ENCODE measurements around the gene CD99.
"Not testable (repeated sequence)": the region's sequence is repeated elsewhere in the genome, so short reads cannot be mapped to it uniquely, and the experiment has no call there.

The CD99 gene

GRCh38 chrX:2756548-2756947, 65.5 kb downstream of the CD99 start (continued):
- TF ChIP-seq ZNF114 (tag by site-specific recombination; IDR thresholded peaks at IDR 0.05) (no peak), ZNF580 (tag by site-specific recombination; IDR thresholded peaks at IDR 0.05) (no peak), ZNF837 (tag by site-specific recombination; IDR thresholded peaks at IDR 0.05) (no peak), ZNF324 (tag by site-specific recombination; IDR thresholded peaks at IDR 0.05) (no peak), ZNF654 (tag by site-specific recombination; IDR thresholded peaks at IDR 0.05; ENCODE audit: low read depth) (no peak), GLI2 (tag by site-specific recombination; IDR thresholded peaks at IDR 0.05; ENCODE audit: borderline replicate concordance, low read depth) (no peak), REPIN1 (tag by site-specific recombination; IDR thresholded peaks at IDR 0.05; ENCODE audit: low read depth) (no peak), ZNF292 (tag by site-specific recombination; IDR thresholded peaks at IDR 0.05; ENCODE audit: borderline replicate concordance, low read depth) (no peak), KLF16 (tag by site-specific recombination; IDR thresholded peaks at IDR 0.05) (no peak), INSM2 (tag by site-specific recombination; IDR thresholded peaks at IDR 0.05) (no peak)

- CTCF ChIA-PET: no interaction called here
- POLR2A ChIA-PET: no interaction called here
- no peak overlapping the region for H3K27ac ChIP-seq (ENCODE audit: extremely low read depth, low read depth, low read length)
Measured at GRCh38 chrX:2761246-2761645, 70.2 kb downstream of the CD99 start.

GRCh38 chrX:2762671-2763070, 71.6 kb downstream of the CD99 start:
- POLR2A ChIA-PET; H3K27ac ChIP-seq (ENCODE audit: extremely low read depth, low read depth, low read length); H3K36me3 ChIP-seq (ENCODE audit: control insufficient read depth in 2 of 2, insufficient read depth in 1 of 2, low read length in 2 of 2); H3K4me1 ChIP-seq (ENCODE audit: control insufficient read depth, insufficient read depth, low read length); H3K9me3 ChIP-seq (ENCODE audit: control insufficient read depth, insufficient read depth, low read depth, low read length); H3K4me3 ChIP-seq (ENCODE audit: low read depth, low read length); CTCF ChIA-PET: not testable (repeated sequence)

More at GRCh38 chrX:2761246-2761645, 70.2 kb downstream of the CD99 start:
- Histone ChIP-seq H3K4me3 (ENCODE audit: low read depth, low read length) (no peak overlapping the region), H3K4me1 (ENCODE audit: control insufficient read depth, insufficient read depth, low read length) (no peaks in the 10 kb centered on the region), H3K36me3 (ENCODE audit: control insufficient read depth in 2 of 2, insufficient read depth in 1 of 2, low read length in 2 of 2) (no peaks in the 10 kb centered on the region), H3K9me3 (ENCODE audit: control insufficient read depth, insufficient read depth, low read depth, low read length) (no peaks in the 10 kb centered on the region)
- TF ChIP-seq ZNF280C (tag by site-specific recombination; IDR thresholded peaks at IDR 0.05) (no peak), ZNF555 (tag by site-specific recombination; conservative IDR thresholded peaks at IDR 0.05) (no peak), ZNF654 (tag by site-specific recombination; IDR thresholded peaks at IDR 0.05; ENCODE audit: low read depth) (no peak), SALL2 (tag by site-specific recombination; IDR thresholded peaks at IDR 0.05; ENCODE audit: borderline replicate concordance) (no peak), ZNF76 (tag by site-specific recombination; IDR thresholded peaks at IDR 0.05; ENCODE audit: borderline replicate concordance, low read depth) (no peak), ZNF19 (tag by site-specific recombination; IDR thresholded peaks at IDR 0.05; ENCODE audit: low read depth) (no peak), BCL6B (tag by site-specific recombination; IDR thresholded peaks at IDR 0.05) (no peak), ZNF433 (tag by site-specific recombination; IDR thresholded peaks at IDR 0.05; ENCODE audit: low read depth) (no peak), ZSCAN30 (tag by site-specific recombination; IDR thresholded peaks at IDR 0.05) (no peak), HIC1 (tag by site-specific recombination; IDR thresholded peaks at IDR 0.05) (no peak), WT1 (tag by site-specific recombination; IDR thresholded peaks at IDR 0.05) (no peak), ZIC2 (tag by site-specific recombination; IDR thresholded peaks at IDR 0.05) (no peak), ZSCAN16 (tag by site-specific recombination; IDR thresholded peaks at IDR 0.05) (no peak), IKZF3 (tag by site-specific recombination; IDR thresholded peaks at IDR 0.05) (no peak), ZNF292 (tag by site-specific recombination; IDR thresholded peaks at IDR 0.05; ENCODE audit: borderline replicate concordance, low read depth) (no peak), HOXD13 (CRISPR knock-in tag; IDR thresholded peaks at IDR 0.05; ENCODE audit: borderline replicate concordance) (no peak)
